Karpas-422 (cell line): Measurements from ENCODE around the gene EML2. TPM values are rescaled to one million over a fixed set of nuclear protein-coding genes. Genes with fewer than 3 reads are reported as not detected.
A peak's percentile ranks its signal among the peaks of the same experiment; 100 is the strongest.
"Not testable (repeated sequence)": the region's sequence is repeated elsewhere in the genome, so short reads cannot be mapped to it uniquely, and the experiment has no call there.

Experiments
- DNase-seq: peaks from one replicate; pipeline ENCODE4 v3.0.0-alpha.2; 2015
- H2AFZ ChIP-seq: fragments of 200-600 bp; sonication (generic); 2 replicates; pipeline ENCODE4 v1.6.1; 2014; ENCODE audit warnings: antibody characterized with exemption, low read length, mixed read lengths
- H3K27ac ChIP-seq: fragments of 200-600 bp; sonication (generic); 2 replicates; pipeline ENCODE4 v1.5.1; 2014; ENCODE audit warnings: mild to moderate bottlenecking, low read length, moderate library complexity
- H3K27me3 ChIP-seq: fragments of 200-600 bp; sonication (generic); 2 replicates; pipeline ENCODE4 v1.6.1; 2014; ENCODE audit warnings: low read length, mixed read lengths
- H3K36me3 ChIP-seq: fragments of 200-600 bp; sonication (generic); 2 replicates; pipeline ENCODE4 v1.6.1; 2014; ENCODE audit warnings: low read length, mixed read lengths; ENCODE audit not compliant: insufficient read depth
- H3K4me1 ChIP-seq: fragments of 200-600 bp; sonication (generic); 2 replicates; pipeline ENCODE4 v1.6.1; 2014; ENCODE audit warnings: mild to moderate bottlenecking, low read length, mixed read lengths
- H3K4me2 ChIP-seq: fragments of 200-600 bp; sonication (generic); 2 replicates; pipeline ENCODE4 v1.6.1; 2014; ENCODE audit warnings: low read length, low read depth, mild to moderate bottlenecking; ENCODE audit not compliant: poor library complexity, severe bottlenecking
- H3K4me3 ChIP-seq: fragments of 200-600 bp; sonication (generic); 2 replicates; pipeline ENCODE4 v1.5.1; 2014; ENCODE audit warnings: mild to moderate bottlenecking, antibody characterized with exemption, low read length, mixed read lengths
- H3K79me2 ChIP-seq: fragments of 200-600 bp; sonication (generic); 2 replicates; pipeline ENCODE4 v1.6.1; 2014; ENCODE audit warnings: mild to moderate bottlenecking, low read length, mixed read lengths
- H3K9ac ChIP-seq: fragments of 200-600 bp; sonication (generic); 2 replicates; pipeline ENCODE4 v1.6.0; 2014; ENCODE audit warnings: low read length
- H3K9me2 ChIP-seq: fragments of 200-600 bp; sonication (generic), shearing (Covaris generic); replicated peaks from 2 replicates; pipeline ENCODE4 v1.6.0; 2014; ENCODE audit warnings: mild to moderate bottlenecking, low read length, moderate library complexity; ENCODE audit not compliant: insufficient read depth
- H3K9me3 ChIP-seq: fragments of 300-700, 200-600 bp; sonication (generic); 2 replicates; pipeline ENCODE4 v1.6.1; 2014; ENCODE audit warnings: low read length, mixed read lengths
- H4K20me1 ChIP-seq: fragments of 200-600 bp; sonication (generic); 2 replicates; pipeline ENCODE4 v1.6.1; 2014; ENCODE audit warnings: mild to moderate bottlenecking, antibody characterized with exemption, low read length, low read depth; ENCODE audit not compliant: insufficient read depth
- total RNA-seq: library from RNA; depleted of rRNA; stranded (reverse); fragments of >200 nt; shearing (Covaris generic); gene quantifications from 2 replicates; pipeline ENCODE4 v1.2.3, GENCODE V29; 2014; ENCODE audit warnings: low replicate concordance; rRNA removed

EML2 gene
- total RNA-seq = 40.3 and 86.4 TPM in 2 replicates

- Histone ChIP-seq H3K4me3 (peak within 1 kb of the TSS; percentile 84), H3K27ac (peak within 1 kb of the TSS; percentile 32; the same call in 1 of the 2 replicates), H4K20me1 (no peaks in the 10 kb centered on the region), H3K36me3 (no peaks in the 10 kb centered on the region), H3K9me2 (no peaks in the 10 kb centered on the region), H3K4me1 (peaks cover 42% of the 10 kb centered on the region), H2AFZ (peak within 1 kb of the TSS; percentile 86; the same call in 1 of the 2 replicates), H3K4me2 (peak within 1 kb of the TSS; percentile 79), H3K27me3 (no peaks in the 10 kb centered on the region), H3K9ac (peak within 1 kb of the TSS; percentile 82), H3K9me3 (no peaks in the 10 kb centered on the region), H3K79me2 (peaks cover 17% of the 10 kb centered on the region)
- peak; percentile 87 for DNase-seq
Observed at GRCh38 chr19:45638930-45639729, at the start of gene EML2. TSS of gene EML2 (minus strand) at chr19:45639397. CDS start at chr19:45639376, 21 bp downstream.

GRCh38 chr19:45687599-45687998, 48.4 kb upstream of the EML2 start:
- peaks cover 16% of the 10 kb centered on the region for H4K20me1 ChIP-seq
- H3K4me3 ChIP-seq = no peak overlapping the region
- peaks cover 25% of the 10 kb centered on the region for H3K79me2 ChIP-seq
- H3K9me3 ChIP-seq = no peaks in the 10 kb centered on the region
- H3K4me2 ChIP-seq = no peak overlapping the region
- peaks cover 12% of the 10 kb centered on the region; the same call in 1 of the 2 replicates for H3K36me3 ChIP-seq
- no peak overlapping the region for H2AFZ ChIP-seq
- no peak overlapping the region for H3K27ac ChIP-seq
- H3K9ac ChIP-seq = no peak overlapping the region
- H3K4me1 ChIP-seq = peaks cover 9% of the 10 kb centered on the region
- no peaks in the 10 kb centered on the region for H3K27me3 ChIP-seq
- no peak for DNase-seq
- no peaks in the 10 kb centered on the region for H3K9me2 ChIP-seq

GRCh38 chr19:45685045-45685444, 45.8 kb upstream of the EML2 start:
- H3K9ac ChIP-seq, DNase-seq, H3K4me1 ChIP-seq, H3K27me3 ChIP-seq, H3K27ac ChIP-seq, H3K9me2 ChIP-seq, H3K9me3 ChIP-seq, H3K4me2 ChIP-seq, H2AFZ ChIP-seq, H4K20me1 ChIP-seq, H3K4me3 ChIP-seq, H3K79me2 ChIP-seq: not testable (repeated sequence)
- H3K36me3 ChIP-seq = peaks cover 12% of the 10 kb centered on the region; the same call in 1 of the 2 replicates

GRCh38 chr19:45682908-45683307, 43.7 kb upstream of the EML2 start:
- H3K79me2 ChIP-seq = no peaks in the 10 kb centered on the region

GRCh38 chr19:45682117-45682516, 42.9 kb upstream of the EML2 start:
- no peaks in the 10 kb centered on the region for H3K9me3 ChIP-seq
- no peak for DNase-seq
- peaks cover under 1% of the 10 kb centered on the region; the same call in 1 of the 2 replicates for H3K36me3 ChIP-seq
- no peak overlapping the region for H2AFZ ChIP-seq
- peak overlapping the region; percentile 39; the same call in 1 of the 2 replicates for H3K4me3 ChIP-seq
- no peaks in the 10 kb centered on the region for H3K79me2 ChIP-seq
- no peak overlapping the region for H3K27ac ChIP-seq
- H3K27me3 ChIP-seq = no peaks in the 10 kb centered on the region
- no peaks in the 10 kb centered on the region for H4K20me1 ChIP-seq
- peaks cover 8% of the 10 kb centered on the region for H3K4me1 ChIP-seq
- peak overlapping the region; percentile 61 for H3K4me2 ChIP-seq
- H3K9ac ChIP-seq = no peak overlapping the region; the same call in 1 of the 2 replicates
- no peaks in the 10 kb centered on the region for H3K9me2 ChIP-seq

More at GRCh38 chr19:45682908-45683307, 43.7 kb upstream of the EML2 start:
- Histone ChIP-seq H3K9me3 (no peaks in the 10 kb centered on the region), H4K20me1 (no peaks in the 10 kb centered on the region), H3K27ac (no peak overlapping the region), H3K36me3 (peaks cover 4% of the 10 kb centered on the region; the same call in 1 of the 2 replicates), H3K27me3 (no peaks in the 10 kb centered on the region), H2AFZ (no peak overlapping the region), H3K9ac (no peak overlapping the region), H3K4me3 (no peak overlapping the region), H3K9me2 (no peaks in the 10 kb centered on the region), H3K4me2 (no peak overlapping the region), H3K4me1 (peaks cover 8% of the 10 kb centered on the region)
- DNase-seq = no peak

GRCh38 chr19:45681391-45682015, 42.3 kb upstream of the EML2 start:
- H2AFZ ChIP-seq = no peak overlapping the region
- no peaks in the 10 kb centered on the region for H4K20me1 ChIP-seq
- no peaks in the 10 kb centered on the region for H3K79me2 ChIP-seq
- H3K27me3 ChIP-seq = no peaks in the 10 kb centered on the region
- DNase-seq = peak; percentile 93
- H3K4me3 ChIP-seq = peak overlapping the region; percentile 39; the same call in 1 of the 2 replicates
- H3K36me3 ChIP-seq = no peaks in the 10 kb centered on the region; the same call in 1 of the 2 replicates
- peak overlapping the region; percentile 61 for H3K4me2 ChIP-seq
- H3K4me1 ChIP-seq = peaks cover 8% of the 10 kb centered on the region
- no peak overlapping the region for H3K27ac ChIP-seq
- H3K9me3 ChIP-seq = no peaks in the 10 kb centered on the region
- peak overlapping the region; percentile 57 for H3K9ac ChIP-seq
- H3K9me2 ChIP-seq = no peaks in the 10 kb centered on the region

GRCh38 chr19:45677351-45678230, 38.4 kb upstream of the EML2 start:
- no peak overlapping the region for H3K4me3 ChIP-seq
- H3K27ac ChIP-seq = no peak overlapping the region
- H3K4me1 ChIP-seq = peaks cover 8% of the 10 kb centered on the region
- H4K20me1 ChIP-seq = no peaks in the 10 kb centered on the region
- no peaks in the 10 kb centered on the region for H3K36me3 ChIP-seq
- H3K9ac ChIP-seq = no peak overlapping the region
- DNase-seq = peak; percentile 85
- H3K4me2 ChIP-seq = no peak overlapping the region
- H3K9me3 ChIP-seq = no peaks in the 10 kb centered on the region
- no peaks in the 10 kb centered on the region for H3K27me3 ChIP-seq
- H2AFZ ChIP-seq = no peak overlapping the region
- H3K9me2 ChIP-seq = no peaks in the 10 kb centered on the region
- H3K79me2 ChIP-seq = no peaks in the 10 kb centered on the region
